Measurements from ENCODE around the gene FAF1.

The FAF1 gene

DNA sequence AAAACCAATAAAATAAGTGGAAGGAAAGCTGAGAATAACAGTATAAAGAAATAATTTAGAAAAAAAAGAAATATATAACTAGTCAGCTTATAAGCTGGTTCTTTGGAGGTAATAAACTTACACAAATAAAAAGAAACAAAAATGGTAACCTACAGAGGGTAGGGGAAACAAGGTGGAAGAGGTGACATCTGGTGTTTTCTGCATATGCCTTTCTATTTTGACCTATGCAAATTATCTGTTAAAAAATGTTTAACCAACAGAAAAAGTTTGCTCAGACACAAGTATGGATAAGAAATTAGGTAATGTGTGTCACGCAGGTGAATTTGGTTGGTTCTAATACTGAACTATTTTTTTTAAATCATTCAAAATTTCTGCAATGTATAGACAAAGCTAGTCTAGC lies 483.3 kb downstream of the FAF1 start:
- no peak overlapping the region for H3K4me3 ChIP-seq (ENCODE audit: control insufficient read depth, low read depth, low read length)
- TF ChIP-seq, protein P1, sequence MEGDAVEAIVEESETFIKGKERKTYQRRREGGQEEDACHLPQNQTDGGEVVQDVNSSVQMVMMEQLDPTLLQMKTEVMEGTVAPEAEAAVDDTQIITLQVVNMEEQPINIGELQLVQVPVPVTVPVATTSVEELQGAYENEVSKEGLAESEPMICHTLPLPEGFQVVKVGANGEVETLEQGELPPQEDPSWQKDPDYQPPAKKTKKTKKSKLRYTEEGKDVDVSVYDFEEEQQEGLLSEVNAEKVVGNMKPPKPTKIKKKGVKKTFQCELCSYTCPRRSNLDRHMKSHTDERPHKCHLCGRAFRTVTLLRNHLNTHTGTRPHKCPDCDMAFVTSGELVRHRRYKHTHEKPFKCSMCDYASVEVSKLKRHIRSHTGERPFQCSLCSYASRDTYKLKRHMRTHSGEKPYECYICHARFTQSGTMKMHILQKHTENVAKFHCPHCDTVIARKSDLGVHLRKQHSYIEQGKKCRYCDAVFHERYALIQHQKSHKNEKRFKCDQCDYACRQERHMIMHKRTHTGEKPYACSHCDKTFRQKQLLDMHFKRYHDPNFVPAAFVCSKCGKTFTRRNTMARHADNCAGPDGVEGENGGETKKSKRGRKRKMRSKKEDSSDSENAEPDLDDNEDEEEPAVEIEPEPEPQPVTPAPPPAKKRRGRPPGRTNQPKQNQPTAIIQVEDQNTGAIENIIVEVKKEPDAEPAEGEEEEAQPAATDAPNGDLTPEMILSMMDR (IDR thresholded peaks at IDR 0.05; ENCODE audit: control insufficient read depth, insufficient read depth, low read depth, low read length, missing control alignments): no peak

DNA sequence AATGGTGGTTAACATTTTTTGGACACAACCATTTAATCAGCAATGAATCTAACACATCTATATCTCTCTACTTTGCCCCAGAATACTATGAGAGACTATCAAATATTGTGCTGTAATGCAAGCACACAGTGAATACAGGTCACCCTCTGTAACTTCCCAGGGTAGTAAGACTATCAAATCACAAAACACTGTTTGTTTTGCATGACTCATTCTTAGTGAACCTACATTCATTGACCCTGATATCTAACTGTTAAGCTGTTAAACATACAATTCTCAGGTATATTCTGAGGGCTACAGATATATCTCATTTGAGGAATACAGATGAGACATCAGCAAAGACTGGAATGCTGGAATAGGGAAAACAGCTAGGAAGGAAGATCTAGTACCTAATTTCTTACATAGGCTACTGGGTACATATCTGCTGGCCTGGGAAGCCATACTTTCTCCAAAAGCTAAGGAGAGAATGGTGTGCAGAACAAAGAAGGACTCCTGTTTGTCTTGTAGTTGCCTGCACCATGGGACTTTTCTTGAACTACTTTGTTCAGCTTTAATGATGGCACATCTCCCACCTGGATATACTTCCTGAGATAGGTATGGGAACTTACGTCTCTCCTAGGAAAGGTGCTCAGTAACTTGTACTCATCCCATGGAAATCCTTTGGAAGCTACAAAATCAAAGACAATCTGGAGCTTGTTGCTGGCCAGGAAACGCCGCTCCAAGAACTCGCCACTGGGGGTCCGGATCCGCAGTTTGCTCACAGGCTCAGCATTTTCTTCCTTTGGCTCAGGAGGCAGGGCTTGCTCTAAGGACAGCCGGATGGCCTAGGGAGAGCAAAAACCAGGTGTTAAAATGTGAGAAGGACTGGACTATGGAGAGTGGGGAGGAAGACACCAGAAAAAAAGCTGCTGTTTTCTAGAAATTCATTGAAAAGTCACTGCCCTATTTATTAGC lies 484.9 kb downstream of the FAF1 start:
- no peak overlapping the region for H3K4me3 ChIP-seq (ENCODE audit: control insufficient read depth, low read depth, low read length)
- no peak for DNase-seq (ENCODE audit: low read depth)
- TF ChIP-seq, protein P1 (IDR thresholded peaks at IDR 0.05; ENCODE audit: control insufficient read depth, insufficient read depth, low read depth, low read length, missing control alignments): no peak

More for the DNA sequence above, 483.3 kb downstream of the FAF1 start:
- no peak for DNase-seq (ENCODE audit: low read depth)

DNA sequence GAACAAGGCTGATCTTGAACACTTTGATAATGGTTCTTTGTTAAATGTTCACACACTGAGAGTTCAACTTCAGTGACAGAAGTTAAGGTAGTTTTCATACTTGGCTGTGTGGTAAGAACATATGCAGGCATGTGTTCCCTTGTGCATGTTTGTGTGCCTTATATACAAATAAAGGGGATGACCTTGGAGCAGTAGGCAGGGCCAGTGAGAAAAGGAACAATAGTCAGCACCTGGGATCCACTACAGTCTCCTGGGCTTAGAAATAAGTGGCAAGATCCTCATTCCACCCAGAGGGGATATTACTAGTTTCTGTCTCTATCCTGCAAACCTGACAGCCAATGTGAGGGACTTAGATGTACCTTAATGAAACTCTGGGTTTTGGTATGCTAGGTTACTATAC lies 486.6 kb downstream of the FAF1 start:
- TF ChIP-seq, protein P1 (IDR thresholded peaks at IDR 0.05; ENCODE audit: control insufficient read depth, insufficient read depth, low read depth, low read length, missing control alignments): no peak
- DNase-seq (ENCODE audit: low read depth): no peak
- no peak overlapping the region for H3K4me3 ChIP-seq (ENCODE audit: control insufficient read depth, low read depth, low read length)

DNA sequence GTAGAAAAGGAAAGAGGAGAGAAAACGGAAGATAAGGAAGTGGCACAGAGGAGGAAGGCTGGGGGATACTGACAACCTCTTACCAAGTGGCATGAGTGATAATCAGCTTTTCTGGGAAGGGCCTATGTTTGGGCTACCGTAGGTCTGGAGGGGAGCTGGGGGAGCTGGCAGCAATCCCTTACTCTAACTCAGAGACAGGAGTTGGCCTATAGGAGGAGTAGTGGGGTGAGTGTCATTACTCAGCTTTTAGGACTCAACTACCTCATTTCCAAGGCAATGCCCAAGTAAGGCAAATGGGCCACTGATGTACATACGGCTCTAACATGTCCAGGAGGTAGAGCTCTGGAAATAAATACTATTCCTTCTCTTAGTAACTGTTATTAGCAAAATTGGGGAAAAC lies 488.1 kb downstream of the FAF1 start:
- H3K4me3 ChIP-seq (ENCODE audit: control insufficient read depth, low read depth, low read length): no peak overlapping the region
- no peak for DNase-seq (ENCODE audit: low read depth)
- TF ChIP-seq, protein P1 (IDR thresholded peaks at IDR 0.05; ENCODE audit: control insufficient read depth, insufficient read depth, low read depth, low read length, missing control alignments): no peak

DNA sequence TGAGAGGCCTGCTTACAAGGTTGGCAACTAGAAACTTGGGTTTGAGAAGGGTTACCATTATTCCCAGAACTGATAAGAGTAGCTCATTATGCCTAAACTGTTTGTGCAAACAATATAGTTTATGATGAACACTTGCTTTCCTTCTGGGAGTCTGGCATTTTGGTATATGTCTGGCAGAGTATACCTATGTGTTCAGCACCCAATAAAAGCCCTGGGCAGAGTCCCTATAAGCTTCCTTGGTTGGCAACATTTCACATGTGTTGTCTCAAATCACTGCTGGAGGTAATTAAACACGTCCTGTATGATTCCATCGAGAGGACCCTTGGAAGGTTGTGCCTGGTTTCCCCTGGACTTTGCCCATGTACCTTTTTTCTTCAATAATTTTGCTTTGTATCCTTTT lies 497.1 kb downstream of the FAF1 start:
- DNase-seq (ENCODE audit: low read depth): no peak
- no peak overlapping the region for H3K4me3 ChIP-seq (ENCODE audit: control insufficient read depth, low read depth, low read length)
- TF ChIP-seq, protein P1 (IDR thresholded peaks at IDR 0.05; ENCODE audit: control insufficient read depth, insufficient read depth, low read depth, low read length, missing control alignments): no peak

DNA sequence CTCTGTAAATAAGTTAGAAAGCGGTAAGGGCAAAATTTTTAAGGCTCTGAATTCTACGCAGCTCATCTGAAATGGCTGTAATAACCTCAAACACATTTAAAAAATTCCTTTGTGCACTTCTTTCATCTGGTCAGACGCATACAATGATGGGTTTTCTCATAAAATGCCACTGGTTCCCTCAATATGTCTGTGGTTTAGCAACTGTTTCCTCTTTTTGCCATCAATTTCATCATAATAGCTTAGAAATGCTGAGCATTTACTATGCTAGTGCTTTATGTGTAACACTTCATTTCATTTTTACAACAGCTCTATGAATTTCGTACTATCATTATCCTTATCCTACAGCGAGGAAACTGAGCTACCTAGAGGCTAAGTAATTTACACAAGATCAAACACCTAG lies 501.6 kb downstream of the FAF1 start:
- DNase-seq (ENCODE audit: low read depth): peak; percentile 72
- TF ChIP-seq, protein P1 (IDR thresholded peaks at IDR 0.05; ENCODE audit: control insufficient read depth, insufficient read depth, low read depth, low read length, missing control alignments): no peak
- H3K4me3 ChIP-seq (ENCODE audit: control insufficient read depth, low read depth, low read length): no peak overlapping the region

Measured in AG09309 (cell line).